ENCODE data around the gene FBXL4.

DNA sequence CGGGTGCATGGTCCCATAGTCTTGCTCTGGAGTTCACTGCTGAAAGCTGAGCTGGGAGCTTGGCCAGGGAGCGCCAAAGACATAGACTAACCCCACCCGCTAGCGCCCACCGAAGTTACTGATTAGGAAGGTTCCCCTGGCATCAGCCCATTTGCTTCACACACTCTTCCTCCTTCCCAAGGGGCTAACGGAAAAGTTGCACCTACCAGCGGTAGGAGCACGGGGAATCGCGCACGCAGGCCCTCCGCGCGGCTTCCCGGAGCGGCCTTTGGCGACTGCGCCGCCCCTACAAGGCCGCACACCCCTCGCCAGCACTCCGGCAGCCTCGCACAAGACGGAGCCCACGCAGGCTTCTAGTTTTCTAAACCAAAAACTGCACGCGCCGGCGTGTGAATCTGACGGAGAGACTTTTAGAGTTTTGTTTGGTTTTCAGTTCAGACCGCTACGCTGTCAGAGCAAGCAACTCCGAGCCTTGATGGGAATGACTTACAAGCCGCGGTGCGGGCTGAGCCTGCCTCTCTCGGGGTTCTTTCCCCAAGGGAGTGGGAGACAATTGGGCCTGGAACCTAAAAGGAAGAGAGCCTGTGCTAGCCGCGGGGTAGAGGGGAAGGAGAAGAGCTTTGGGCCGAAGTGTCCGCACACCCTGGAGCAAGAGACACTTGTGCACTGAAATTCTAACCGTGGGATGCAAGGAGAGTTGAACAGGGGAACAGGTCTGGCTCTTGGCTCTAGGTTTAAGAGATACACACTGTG, 114.3 kb downstream of the FBXL4 start:
- TF ChIP-seq, protein P1, sequence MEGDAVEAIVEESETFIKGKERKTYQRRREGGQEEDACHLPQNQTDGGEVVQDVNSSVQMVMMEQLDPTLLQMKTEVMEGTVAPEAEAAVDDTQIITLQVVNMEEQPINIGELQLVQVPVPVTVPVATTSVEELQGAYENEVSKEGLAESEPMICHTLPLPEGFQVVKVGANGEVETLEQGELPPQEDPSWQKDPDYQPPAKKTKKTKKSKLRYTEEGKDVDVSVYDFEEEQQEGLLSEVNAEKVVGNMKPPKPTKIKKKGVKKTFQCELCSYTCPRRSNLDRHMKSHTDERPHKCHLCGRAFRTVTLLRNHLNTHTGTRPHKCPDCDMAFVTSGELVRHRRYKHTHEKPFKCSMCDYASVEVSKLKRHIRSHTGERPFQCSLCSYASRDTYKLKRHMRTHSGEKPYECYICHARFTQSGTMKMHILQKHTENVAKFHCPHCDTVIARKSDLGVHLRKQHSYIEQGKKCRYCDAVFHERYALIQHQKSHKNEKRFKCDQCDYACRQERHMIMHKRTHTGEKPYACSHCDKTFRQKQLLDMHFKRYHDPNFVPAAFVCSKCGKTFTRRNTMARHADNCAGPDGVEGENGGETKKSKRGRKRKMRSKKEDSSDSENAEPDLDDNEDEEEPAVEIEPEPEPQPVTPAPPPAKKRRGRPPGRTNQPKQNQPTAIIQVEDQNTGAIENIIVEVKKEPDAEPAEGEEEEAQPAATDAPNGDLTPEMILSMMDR (IDR thresholded peaks at IDR 0.05; ENCODE audit: low read depth, low read length, poor library complexity, severe bottlenecking), result no peak
- TF ChIP-seq EZH2phosphoT487 (IDR thresholded peaks at IDR 0.05; ENCODE audit: borderline replicate concordance, low read length), result no peak
